ENCODE results near the gene SAMD15. TPM values are rescaled to one million over a fixed set of nuclear protein-coding genes. Genes with fewer than 3 reads are reported as not detected.

SAMD15 gene
- total and polyA plus RNA-seq, 2 donors (not counting 3 experiments of a cell fraction or from before 2014, with no cell fraction given) = 0.10 to 1.1 TPM

DNA sequence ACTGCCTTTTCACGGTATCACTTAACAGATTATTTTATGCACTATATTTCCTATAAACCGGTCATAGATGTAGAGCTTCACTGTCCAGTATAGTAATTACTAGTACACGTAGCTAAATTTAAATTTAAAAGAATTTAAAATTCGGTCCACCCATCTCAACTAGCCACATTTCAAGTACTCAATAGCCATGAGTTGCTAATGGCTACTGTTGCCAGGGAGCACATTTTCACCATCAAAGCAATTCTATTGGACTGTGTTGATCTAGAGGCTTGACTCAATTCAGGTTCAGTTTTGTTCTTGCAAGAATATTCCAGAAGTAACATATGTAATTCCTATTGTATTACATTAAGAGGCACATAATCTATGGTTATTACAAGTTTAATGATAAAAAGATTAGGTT lies 20.3 kb upstream of the SAMD15 start:
- Histone ChIP-seq H3K36me3 (ENCODE audit: control insufficient read depth in 2 of 2, extremely low read depth in 1 of 2, insufficient read depth in 2 of 2, low read length in 2 of 2) (no peaks in the 10 kb centered on the region), H3K9ac (replicated peaks; ENCODE audit: extremely low read depth, insufficient read depth, low read length) (no peak overlapping the region), H3K27me3 (ENCODE audit: control insufficient read depth in 2 of 2, insufficient read depth in 2 of 2, low read length in 2 of 2) (no peaks in the 10 kb centered on the region), H3K4me1 (ENCODE audit: control insufficient read depth, extremely low read depth, insufficient read depth, low read length) (no peaks in the 10 kb centered on the region), H3K9me3 (replicated peaks; ENCODE audit: control insufficient read depth, insufficient read depth, low read length) (no peaks in the 10 kb centered on the region), H4K20me1 (replicated peaks; ENCODE audit: control insufficient read depth, extremely low read depth, insufficient read depth, low read length) (no peaks in the 10 kb centered on the region), H3K9me1 (replicated peaks; ENCODE audit: control insufficient read depth, extremely low read depth, insufficient read depth, low read length) (peaks cover 3% of the 10 kb centered on the region), H2AFZ (ENCODE audit: low read depth, low read length) (no peak overlapping the region), H3K27ac (ENCODE audit: insufficient read depth, low read depth, low read length) (no peak overlapping the region), H3K4me2 (ENCODE audit: insufficient read depth, low read length) (no peak overlapping the region), H3K79me2 (ENCODE audit: control insufficient read depth, insufficient read depth, low read length) (no peaks in the 10 kb centered on the region), H3K4me3 (replicated peaks in 1 of 3; ENCODE audit: insufficient read depth in 1 of 3, low read depth in 1 of 3, low read length in 3 of 3) (no peak overlapping the region)
- ChIA-PET CTCF (interaction anchor here (1.2 kb wide), 1 partner anchor 27 kb away, joined by 3 read pairs; no protein-coding TSS in a partner anchor), POLR2A (no interaction called here)
- TF ChIP-seq MYC (IDR thresholded peaks at IDR 0.05; ENCODE audit: low read depth, low read length) (no peak), EZH2 (IDR thresholded peaks at IDR 0.05; ENCODE audit: borderline replicate concordance, low read depth, low read length, severe bottlenecking) (no peak), FOS (IDR thresholded peaks at IDR 0.05; ENCODE audit: borderline replicate concordance, insufficient read depth, low read length) (no peak), MAX (IDR thresholded peaks at IDR 0.05; ENCODE audit: insufficient read depth, insufficient read length) (no peak), CTCF (IDR thresholded peaks at IDR 0.05; ENCODE audit: extremely low read depth in 1 of 2, insufficient read depth in 1 of 2, low read depth in 1 of 2, low read length in 2 of 2) (no peak), JUN (IDR thresholded peaks at IDR 0.05; ENCODE audit: borderline replicate concordance, insufficient read depth, insufficient read length, low read depth) (no peak), GATA2 (IDR thresholded peaks at IDR 0.05; ENCODE audit: insufficient read depth, insufficient read length, low read depth, low read length) (no peak), POLR2AphosphoS5 (IDR thresholded peaks at IDR 0.05; ENCODE audit: insufficient read depth, low read depth, low read length) (no peak), POLR2A (IDR thresholded peaks at IDR 0.05; ENCODE audit: low read depth, low read length) (no peak)
- DNase-seq (ENCODE audit: low read depth, low spot score) = no peak
- intact Hi-C loops (cut with micrococcal nuclease) = no loop called here
- FAIRE-seq = no peak
- no TSS peak for BruUV-seq (replicated peaks)
- dilution Hi-C loops (cut with MboI; ENCODE audit: extremely low pct_ligation_motif_present, low sequenced_read_pairs) = no loop called here

Data from endothelial cell of umbilical vein (primary cell).